HG02678 (cell line): ENCODE results near the gene RBM18.

Experiments
- ATAC-seq: cut with Tn5 transposase; IDR thresholded peaks from one replicate; pipeline ENCODE4 v1.9.1; 2021; ENCODE audit warnings: mild to moderate bottlenecking, moderate library complexity; ENCODE audit not compliant: unreplicated experiment

RBM18 gene, protein sequence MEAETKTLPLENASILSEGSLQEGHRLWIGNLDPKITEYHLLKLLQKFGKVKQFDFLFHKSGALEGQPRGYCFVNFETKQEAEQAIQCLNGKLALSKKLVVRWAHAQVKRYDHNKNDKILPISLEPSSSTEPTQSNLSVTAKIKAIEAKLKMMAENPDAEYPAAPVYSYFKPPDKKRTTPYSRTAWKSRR

DNA sequence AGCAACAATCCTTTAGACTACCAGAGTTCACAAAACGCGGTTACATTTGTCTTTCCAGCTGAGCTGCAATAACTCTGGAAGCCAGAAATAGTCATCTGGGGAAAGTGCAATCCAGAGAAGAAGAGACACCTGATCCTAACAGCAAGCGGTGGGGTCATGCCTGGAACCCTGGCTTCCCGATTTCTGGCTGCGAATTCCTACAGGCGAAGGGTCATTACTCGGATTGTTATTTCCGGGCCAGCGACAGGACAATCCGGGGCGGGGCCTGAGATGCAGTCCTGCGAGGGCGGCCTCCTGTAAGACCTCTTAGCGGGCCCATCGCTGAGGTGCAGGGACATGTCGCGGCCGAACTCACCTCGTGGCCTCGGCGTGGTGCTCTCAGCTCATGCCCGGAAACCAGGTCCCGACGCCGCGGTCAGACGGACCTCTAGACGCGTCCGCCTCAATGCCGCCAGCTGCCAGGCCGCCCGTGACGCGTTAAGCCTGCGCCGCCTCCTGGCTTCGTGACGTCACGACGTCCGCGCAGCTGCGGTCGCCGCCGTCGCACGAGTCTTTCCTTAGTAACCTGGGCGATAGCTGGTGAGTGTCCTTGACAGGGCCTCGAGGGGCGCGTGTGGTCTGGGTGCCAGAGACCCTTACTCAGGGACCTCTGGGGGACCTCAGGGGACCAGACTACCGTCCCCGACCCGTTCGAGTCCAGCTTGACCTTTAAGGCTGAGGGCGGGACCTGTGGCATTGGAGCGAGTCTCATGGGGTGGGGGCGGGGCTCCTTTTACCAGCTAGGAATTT, at the start of gene RBM18, which contains the start of gene MRRF:
TSS of gene RBM18 (minus strand) at position 481 of the 789 bp plus-strand sequence. CDS start 3,348 bp downstream, outside the sequence.
TSS of gene MRRF (plus strand) at position 523 of the 789 bp plus-strand sequence. CDS start 6,010 bp downstream, outside the sequence.
- peak; percentile 91 for ATAC-seq

DNA sequence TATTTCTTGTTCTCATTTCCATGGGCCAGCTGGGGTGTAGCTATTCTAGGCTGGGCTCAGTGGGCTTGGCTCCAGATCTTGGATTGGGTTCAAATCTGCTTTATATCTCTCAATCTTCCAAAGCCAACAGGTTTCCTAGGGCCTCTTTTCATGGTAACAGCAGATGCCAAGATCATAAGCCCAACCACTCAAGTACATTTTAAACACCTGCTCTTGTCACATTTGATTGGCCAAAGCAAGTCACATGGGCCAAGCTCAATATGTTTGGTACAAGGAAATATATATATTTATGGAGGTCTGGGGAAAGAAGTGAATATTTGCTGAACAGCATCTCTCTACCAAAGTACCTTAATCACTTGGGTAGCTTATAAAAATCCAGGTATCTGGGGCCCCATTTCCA, 49.5 kb upstream of the RBM18 start:
- ATAC-seq, result no peak

DNA sequence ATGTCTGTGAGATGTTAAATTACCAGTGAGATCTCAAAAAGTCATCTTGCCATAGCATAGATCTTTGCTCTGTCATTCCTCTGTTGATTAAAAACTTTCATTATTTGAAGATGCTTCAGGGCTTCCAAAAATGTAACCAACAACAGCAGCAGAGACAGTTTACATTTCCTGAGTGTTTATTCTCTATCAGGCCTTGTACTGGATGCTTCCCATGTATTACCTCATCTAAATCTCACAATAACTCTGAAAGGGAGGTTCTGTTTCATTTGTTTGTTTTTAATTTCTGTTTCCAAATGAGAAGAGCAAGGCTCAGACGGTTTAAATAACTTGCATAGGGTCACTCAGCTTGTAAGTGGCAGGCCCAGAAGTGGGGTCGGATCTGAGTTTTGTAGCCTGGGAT, 45.2 kb upstream of the RBM18 start:
- ATAC-seq, result no peak

DNA sequence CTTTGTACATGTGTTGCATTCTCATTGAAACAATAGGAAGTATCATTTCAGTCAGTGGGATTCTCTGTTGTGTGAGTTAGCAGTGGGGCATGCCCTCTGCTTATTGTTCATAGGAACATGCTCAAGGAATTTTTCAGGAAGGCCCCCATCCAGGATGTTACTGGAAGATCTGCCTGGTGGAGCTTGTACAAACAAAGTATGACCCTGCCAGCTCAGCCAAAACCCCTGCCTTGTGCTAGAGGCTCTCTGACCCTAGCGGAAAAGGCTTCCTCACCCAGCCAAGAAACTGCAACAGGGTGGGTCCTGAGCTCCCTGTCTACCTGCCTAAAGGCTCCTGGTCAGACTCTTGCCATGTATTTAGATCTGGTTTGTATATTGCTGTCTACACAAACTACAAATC, 43.3 kb upstream of the RBM18 start:
- no peak for ATAC-seq

DNA sequence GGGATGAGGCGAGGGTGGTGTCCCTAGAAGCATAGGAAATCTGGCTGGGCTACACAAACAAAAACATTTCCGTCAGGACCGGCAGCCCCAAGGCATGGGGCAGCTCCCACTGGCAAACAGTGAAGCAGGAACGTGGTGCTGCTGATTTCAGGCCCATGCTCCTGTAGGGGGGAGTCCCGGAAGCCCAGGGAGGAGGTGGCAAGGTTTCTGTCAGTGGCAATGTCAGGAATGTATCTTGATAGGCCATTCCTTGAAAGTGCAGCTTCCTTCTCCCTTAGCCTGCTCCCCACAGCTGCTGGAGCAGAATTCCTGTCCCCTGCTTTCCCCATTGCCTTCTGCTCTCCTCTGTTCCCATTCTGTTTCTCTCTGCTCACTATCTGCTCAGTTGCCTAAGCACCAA, 42.4 kb upstream of the RBM18 start:
- no peak for ATAC-seq

DNA sequence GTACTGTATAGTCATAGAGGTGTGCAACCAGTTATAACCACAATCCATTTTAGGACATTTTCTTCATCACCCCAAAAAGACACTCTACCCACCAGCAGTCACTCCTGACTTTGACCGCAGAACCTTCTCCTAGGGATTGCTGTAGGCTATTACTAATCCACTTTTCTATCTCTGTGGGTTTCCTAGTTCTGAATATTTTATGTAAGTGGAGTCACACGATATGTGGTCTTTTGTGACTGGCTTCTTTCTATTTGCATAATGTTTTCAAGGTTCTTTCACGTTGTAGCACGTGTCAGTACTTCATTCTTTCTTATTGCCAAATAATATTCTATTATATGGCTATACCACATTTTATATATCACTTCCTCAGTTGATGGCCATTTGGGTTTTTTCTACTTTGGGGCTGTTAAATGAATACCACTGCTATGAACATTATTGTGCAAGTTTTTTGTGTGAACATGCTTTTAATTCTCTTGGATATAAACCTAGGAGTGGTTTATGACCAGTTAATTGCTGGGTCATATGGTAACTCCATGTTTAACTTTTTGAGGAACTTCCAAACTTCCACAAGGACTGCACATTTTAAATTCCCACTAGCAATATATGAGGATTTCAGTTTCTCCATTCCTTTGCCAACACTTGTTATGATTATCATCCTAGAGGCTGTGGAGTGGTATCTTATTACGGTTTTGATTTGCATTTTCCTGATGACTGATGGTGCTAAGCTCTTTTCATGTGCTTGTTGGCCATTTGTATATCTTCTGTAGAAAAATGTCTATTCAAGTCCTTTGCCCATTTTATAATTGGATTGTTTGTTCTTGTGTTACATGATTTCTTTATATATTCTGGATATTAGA, 37.8 kb upstream of the RBM18 start:
- ATAC-seq, result no peak

DNA sequence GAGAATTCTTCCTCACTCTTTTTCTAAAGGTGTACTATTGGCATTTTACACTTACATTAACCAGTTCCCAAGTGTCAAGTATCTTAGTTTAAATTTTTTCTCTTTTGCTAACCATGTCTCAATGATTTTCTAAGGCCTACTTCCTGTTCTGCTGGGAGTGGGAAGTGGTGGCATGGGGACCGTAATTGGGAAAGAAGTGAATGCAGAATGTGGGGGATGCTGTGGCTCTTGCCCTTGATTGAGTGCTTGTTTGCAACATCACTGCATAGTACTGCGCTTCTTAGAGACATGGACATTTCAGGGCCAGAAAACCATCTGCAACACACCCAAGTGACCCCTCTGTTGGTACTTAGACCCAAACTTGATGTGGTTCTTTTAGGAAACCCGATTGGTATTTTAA, 32.9 kb upstream of the RBM18 start:
- ATAC-seq, result no peak

DNA sequence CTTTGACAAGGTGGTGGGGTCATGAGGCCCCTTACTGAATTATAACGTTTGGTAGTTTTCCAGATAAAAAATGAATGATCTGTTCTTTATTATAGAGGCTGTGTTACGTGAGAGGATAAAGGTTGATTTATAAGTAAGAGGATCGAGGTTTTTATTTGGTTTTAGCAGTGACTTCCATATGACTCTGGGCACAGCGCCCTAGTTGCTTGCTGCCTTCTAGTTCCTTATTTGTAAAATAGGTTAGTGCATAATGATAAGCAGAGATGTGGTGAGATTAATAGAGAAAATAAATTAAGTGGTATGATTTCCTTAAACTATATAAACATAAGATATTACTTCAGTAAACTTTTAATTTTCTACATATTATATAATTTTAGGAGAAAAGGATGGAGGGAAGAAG, 29.9 kb upstream of the RBM18 start:
- no peak for ATAC-seq

DNA sequence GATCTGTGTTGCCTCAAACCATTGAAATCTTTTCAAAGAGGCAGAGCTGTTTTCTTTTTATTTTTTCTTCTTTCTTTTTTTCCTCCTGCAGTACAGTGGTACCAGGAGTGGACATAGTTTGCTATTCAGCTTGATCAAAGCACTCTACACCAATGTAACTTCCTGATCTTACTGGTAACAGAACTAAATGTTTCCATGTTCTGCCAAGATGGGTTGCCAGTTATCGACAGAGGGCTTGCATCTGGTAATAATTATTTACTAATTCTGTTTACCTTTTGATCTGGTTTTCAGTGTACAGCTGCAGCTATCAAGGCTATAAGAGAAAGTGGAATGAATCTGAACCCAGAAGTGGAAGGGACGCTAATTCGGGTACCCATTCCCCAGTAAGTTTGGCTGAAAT, 26.8 kb upstream of the RBM18 start:
- no peak for ATAC-seq

DNA sequence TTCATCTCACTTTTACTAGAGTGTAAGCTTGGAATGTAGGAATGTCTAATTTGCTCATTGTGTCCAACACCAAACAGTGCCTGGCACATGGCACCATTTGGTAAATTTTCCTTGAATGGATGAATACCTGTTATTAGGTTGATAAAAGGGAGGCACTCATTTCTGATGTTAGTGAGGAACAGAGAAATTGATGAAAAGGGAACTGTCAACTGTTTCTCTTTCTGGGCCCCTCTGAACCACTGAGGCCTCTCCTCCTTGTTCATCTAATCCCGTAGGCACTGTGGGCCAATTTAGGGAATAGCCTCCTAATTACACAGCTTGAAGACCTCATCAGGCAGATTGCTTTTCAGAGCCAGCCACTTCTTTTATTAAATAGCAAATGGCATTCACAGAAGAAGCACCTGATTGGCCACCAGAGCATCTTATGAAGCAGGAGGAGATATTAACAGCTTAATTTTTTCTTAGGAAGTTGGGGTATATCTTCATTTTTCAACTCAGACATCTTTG, 22.6 kb upstream of the RBM18 start:
- ATAC-seq, result no peak

DNA sequence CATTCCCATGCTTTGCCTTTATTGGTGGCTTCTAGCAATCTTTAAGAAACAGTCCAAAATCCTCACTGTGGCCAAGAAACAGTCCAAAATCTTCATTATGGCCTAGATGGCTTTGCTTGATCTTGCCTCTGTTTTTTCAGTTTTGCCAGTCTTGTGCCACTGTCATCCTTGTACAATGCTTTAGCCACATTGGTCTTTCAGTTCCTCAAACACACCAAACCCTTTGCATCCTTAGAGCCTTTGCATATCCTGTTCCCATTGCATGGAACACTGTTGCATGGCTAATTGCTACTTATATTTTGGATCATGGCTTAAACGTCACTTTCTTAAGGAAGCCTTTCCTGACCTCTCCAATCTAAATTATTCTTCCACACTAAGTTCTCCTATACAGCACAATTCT, 22.1 kb upstream of the RBM18 start:
- peak; percentile 62 for ATAC-seq

DNA sequence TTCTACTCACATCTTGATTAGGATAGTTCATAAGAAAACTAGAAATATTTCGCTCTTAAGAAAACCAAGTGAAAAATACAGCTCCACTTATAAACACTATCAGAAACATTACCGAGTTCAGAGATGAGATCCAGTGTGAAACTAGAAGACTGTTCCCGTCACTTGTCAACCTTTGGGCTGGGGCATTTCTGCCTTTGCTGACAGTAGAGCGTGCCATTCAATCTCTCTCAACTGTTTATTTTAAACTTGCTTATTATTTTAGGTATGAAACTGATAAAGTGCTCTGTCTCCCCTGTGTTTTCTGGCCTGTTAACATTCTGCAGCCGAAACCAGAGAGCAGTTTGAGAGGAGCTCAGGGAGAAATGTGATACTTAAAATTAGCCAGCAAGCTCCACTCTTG, 16.7 kb upstream of the RBM18 start:
- no peak for ATAC-seq

DNA sequence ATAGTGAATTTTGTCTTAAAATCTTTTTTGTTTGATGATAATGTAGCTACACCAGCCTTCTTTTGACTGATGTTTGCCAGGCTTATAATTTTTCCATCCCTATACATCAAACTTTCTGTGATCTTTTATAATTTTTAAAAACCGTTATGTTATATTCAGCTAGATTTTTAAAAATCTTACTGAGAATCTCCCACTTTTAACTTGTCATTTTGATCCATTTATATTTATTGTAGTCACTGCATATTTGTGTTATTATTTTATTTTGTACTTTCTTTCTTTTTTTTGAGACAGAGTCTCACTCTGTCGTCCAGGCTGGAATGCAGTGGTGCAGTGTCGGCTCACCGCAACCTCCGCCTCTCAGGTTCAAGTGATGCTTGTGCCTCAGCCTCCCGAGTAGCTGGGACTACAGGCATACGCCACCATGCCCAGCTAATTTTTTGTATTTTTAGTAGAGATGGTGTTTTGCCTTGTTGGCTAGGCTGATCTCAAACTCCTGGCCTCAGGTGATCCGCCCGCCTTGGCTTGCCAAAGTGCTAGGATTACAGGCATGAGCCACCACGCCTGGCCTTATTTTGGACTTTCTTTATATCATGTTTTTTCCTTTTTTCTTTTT, 12.8 kb upstream of the RBM18 start:
- no peak for ATAC-seq

DNA sequence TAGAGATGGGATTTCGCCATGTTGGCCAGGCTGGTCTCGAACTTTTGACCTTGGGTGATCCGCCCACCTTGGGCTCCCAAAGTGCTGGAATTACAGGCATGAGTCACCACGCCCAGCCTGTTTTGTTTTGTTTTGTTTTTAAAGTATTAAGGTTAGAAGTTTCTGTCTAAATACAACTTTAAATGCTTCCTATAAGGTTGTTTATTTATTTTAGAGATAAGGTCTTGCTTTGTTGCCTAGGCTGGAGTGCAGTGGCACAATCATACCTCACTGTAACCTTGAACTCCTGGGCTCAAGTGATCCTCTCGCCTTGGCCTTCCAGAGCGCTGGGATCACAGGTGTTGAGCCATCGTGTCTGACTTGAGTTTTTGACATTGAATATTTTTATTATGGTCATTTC, 11.5 kb upstream of the RBM18 start:
- ATAC-seq, result no peak

DNA sequence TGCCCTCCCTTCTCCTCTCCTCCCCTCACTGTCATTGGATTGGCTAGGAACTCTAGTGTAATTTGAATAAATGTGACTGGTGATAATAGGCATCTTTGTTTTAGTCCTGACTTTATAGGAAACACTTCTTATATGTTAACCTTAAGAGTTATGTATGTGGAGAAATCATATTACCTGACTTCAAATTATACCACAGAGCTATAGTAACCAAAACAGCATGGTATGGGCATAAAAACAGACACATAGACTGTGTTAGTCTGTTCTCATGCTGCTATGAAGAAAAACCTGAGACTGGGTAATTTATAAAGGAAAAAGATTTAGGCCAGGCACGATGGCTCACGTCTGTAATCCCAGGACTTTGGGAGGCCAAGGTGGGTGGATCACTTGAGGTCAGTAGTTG, 9.4 kb upstream of the RBM18 start:
- ATAC-seq, result no peak

DNA sequence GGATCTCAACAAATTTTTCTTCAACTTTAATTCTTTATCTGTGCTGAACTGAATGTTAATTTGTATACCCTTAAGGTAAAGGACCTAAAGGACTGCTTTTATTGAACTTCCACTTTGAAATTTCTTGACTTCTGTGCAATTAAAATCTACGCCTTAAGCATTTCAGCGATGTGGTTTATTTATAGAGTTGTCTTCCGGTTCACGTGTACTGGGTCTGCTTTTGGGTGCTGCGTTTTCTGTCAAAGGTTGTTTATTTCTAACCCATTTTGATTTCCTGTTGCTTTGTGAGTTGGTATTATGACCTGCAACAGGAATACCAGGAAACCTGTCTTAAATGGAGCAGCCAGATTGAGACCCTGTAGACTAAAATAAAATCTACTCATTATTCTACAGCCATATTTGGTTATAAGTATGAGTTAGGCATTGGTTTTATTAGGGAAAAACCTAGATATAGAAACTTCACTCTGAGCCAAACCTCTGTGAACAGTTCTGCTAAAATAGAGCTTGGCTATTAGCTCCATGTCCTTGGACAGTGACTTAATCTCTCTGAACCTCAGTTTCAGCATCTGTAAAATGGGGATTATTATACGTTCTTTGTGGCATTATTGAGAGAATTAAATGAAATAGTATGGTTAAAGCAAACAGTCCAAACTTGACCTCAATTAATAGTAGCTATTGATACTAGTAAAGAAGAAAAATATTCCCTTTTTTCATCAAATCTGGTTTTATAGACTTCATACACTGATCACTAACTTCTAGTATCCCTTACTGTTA, 3.6 kb upstream of the RBM18 start:
- ATAC-seq, result no peak

DNA sequence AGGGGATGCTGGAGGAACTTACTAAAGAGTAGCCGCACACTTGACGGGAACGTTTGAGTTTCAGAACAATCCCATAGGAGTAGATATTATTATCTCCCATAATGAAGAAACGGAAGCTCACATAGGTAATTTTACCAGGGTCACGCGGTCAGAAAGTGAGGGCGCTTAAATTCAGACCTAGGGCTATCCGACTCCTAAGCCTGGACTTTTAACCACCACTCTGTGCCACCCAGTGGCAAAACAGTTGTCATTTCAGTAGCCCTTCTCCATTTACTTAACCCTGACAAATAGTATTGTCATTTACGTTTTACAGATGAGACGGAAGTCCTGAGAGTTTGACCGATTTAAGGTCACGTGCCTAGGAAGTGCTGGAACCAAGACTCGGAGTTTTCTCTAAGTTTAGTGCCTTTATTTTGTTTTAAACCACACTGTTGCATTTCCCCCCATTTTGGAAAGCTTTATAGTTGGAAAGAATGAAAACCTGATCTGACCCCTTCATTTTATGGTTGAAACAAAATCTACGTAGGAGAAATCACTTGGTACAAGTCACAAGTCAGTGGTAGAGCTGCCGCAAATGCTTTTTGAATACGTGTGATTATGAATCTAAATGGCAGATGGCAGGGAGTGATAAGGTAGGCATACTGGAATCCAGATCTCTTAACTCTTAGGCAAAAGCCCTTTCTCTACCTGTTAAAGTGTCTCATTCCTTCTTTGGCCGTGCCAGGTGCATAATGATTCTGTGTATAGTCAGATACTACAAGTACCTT, 692 bp upstream of the RBM18 start:
- peak; percentile 31 for ATAC-seq

DNA sequence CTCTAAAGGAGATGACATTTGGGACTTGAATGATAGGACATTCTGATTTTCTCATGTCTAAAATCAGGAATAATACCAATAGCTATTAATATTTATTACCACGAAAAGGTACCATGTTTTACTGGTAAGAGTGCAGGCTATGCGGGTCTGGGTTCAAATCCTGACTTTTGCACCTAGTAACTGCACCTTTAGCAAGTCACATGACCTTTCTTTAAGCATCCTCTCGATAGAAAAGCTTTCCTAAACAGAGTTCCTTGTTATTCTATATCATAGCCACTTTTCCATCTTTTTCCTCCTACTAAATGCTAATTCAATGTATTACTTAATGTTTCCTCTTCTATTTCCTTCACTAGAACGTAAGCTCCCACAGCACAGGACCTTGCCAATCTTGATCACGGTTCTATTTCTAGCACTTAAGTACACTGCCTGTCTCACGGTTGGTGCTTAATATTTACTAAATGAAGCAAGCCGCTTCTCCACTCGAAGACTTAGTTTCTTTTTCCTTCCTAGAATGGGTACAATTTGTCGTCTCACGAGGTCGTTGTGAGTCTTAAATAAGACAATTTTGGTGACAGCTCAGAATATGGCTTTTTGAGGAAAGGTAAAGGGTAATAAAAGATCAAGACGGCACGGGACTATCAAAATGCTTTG, 816 bp downstream of the RBM18 start:
- ATAC-seq, result no peak

DNA sequence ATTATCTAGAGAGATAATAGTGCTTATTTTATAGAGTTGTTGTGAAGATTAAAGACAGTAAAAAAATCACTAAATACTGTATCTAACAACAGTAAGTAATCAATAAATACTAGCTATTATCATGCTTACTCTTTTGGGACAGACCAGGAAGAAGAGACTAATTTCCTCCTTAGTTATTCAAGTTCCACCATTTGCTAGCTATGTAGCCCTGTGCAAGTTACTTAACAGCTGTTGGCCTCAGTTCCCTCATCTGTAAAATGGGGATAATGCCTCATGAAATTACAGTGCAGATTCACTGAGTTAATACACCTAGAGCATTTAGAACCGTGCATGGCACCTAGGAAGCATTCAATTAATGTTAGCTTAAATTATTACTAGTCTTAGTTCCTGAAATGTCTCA, 2.6 kb downstream of the RBM18 start:
- ATAC-seq, result no peak
